NCI-H345 (cell line): ENCODE data around the gene RELT.

Experiments used
- DNase-seq: peaks from one replicate; lab custom pipeline; 2025; lab: John Stamatoyannopoulos, UW

RELT gene

GRCh38 chr11:73347067-73347466 lies 29.1 kb upstream of the RELT start:
- peak; percentile 71 for DNase-seq

GRCh38 chr11:73348838-73349237 lies 27.4 kb upstream of the RELT start:
- DNase-seq, result no peak

- DNase-seq, result no peak
Observed at GRCh38 chr11:73349633-73350032, 26.6 kb upstream of the RELT start.

- peak; percentile 54 for DNase-seq
Observed at GRCh38 chr11:73350908-73351636, 25.1 kb upstream of the RELT start.

- no peak for DNase-seq
Observed at GRCh38 chr11:73353422-73353821, 22.8 kb upstream of the RELT start.

- DNase-seq, result no peak
Observed at GRCh38 chr11:73355109-73355508, 21.1 kb upstream of the RELT start.

- DNase-seq, result no peak
Observed at GRCh38 chr11:73356979-73357860, 19.0 kb upstream of the RELT start.

- DNase-seq, result no peak
Observed at GRCh38 chr11:73358071-73358470, 18.1 kb upstream of the RELT start.

GRCh38 chr11:73359341-73359740 lies 16.9 kb upstream of the RELT start:
- DNase-seq, result no peak

GRCh38 chr11:73359930-73360742 lies 16.1 kb upstream of the RELT start:
- DNase-seq, result peak; percentile 14

GRCh38 chr11:73360743-73361369 lies 15.3 kb upstream of the RELT start:
- no peak for DNase-seq

GRCh38 chr11:73361953-73362776 lies 14.0 kb upstream of the RELT start:
- DNase-seq, result no peak

- no peak for DNase-seq
Observed at GRCh38 chr11:73363147-73363546, 13.1 kb upstream of the RELT start.

- no peak for DNase-seq
Observed at GRCh38 chr11:73365352-73366264, 10.6 kb upstream of the RELT start.

GRCh38 chr11:73366265-73366610 lies 10.0 kb upstream of the RELT start:
- DNase-seq, result no peak

GRCh38 chr11:73366953-73367352 lies 9.2 kb upstream of the RELT start:
- DNase-seq, result no peak

GRCh38 chr11:73367482-73368024 lies 8.6 kb upstream of the RELT start:
- DNase-seq, result no peak

GRCh38 chr11:73372375-73372993 lies 3.7 kb upstream of the RELT start:
- DNase-seq, result no peak

GRCh38 chr11:73374151-73374550 lies 2.0 kb upstream of the RELT start:
- DNase-seq, result no peak
